GF-D8 (cell line): ENCODE measurements around the gene TNIP1.

Experiments used
- DNase-seq: peaks from one replicate; lab custom pipeline; 2025; lab: John Stamatoyannopoulos, UW

Gene TNIP1

GRCh38 chr5:150999704-151000442 is 81.0 kb downstream of the TNIP1 start:
- no peak for DNase-seq

GRCh38 chr5:150993826-150994412 is 86.9 kb downstream of the TNIP1 start:
- DNase-seq = no peak

- no peak for DNase-seq
Measured at GRCh38 chr5:150993422-150993821, 87.4 kb downstream of the TNIP1 start.

- DNase-seq = no peak
Measured at GRCh38 chr5:150992705-150993104, 88.1 kb downstream of the TNIP1 start.

- no peak for DNase-seq
Measured at GRCh38 chr5:150989695-150990094, 91.1 kb downstream of the TNIP1 start.

- no peak for DNase-seq
Measured at GRCh38 chr5:150987746-150988145, 93.1 kb downstream of the TNIP1 start.
